HL-60 (cell line): ENCODE results near the gene ARID1A.

Experiments used
- DNase-seq, 2 experiments: peaks; one replicate each; pipeline ENCODE4 v3.0.0-alpha.2; 2010 to 2020; ENCODE audit warnings: low read depth in 1 of 2, low spot score in 1 of 2
- H3K27ac ChIP-seq: fragments of 250-450 bp; sonication (Bioruptor Pico); replicated peaks from 2 replicates; pipeline ENCODE4 v1.5.1; 2020; ENCODE audit warnings: mild to moderate bottlenecking, moderate library complexity
- H3K27me3 ChIP-seq: fragments of 250-450 bp; sonication (Bioruptor Pico); 2 replicates; pipeline ENCODE4 v1.5.1; 2021; ENCODE audit warnings: mild to moderate bottlenecking, moderate library complexity; ENCODE audit not compliant: insufficient read depth, poor library complexity, severe bottlenecking
- H3K4me3 ChIP-seq: replicated peaks from 2 replicates; pipeline ENCODE4 v1.5.1; 2011; ENCODE audit warnings: mild to moderate bottlenecking, control low read depth, low read length; ENCODE audit not compliant: insufficient read depth
- GABPA ChIP-seq: IDR thresholded peaks from 2 replicates; pipeline ENCODE4 v1.6.1; 2012; ENCODE audit warnings: low read depth
- POLR2AphosphoS5 ChIP-seq: IDR thresholded peaks from 2 replicates; pipeline ENCODE4 v1.6.1; 2012; ENCODE audit warnings: low read depth
- SPI1 ChIP-seq: IDR thresholded peaks from 2 replicates; pipeline ENCODE4 v1.6.1; 2012; ENCODE audit warnings: low read depth, mild to moderate bottlenecking, borderline replicate concordance
- TF ChIP-seq, protein P1 (sequence below): IDR thresholded peaks from one replicate; pipeline ENCODE4 v1.5.1; 2011; ENCODE audit warnings: low read length, control low read depth, inconsistent platforms; ENCODE audit not compliant: insufficient read depth
- TF ChIP-seq, protein P2 (sequence below): IDR thresholded peaks from 2 replicates; pipeline ENCODE4 v1.6.1; 2012; ENCODE audit warnings: low read depth; ENCODE audit not compliant: insufficient replicate concordance

ARID1A gene

GRCh38 chr1:26727476-26727875 lies 31.7 kb downstream of the ARID1A start:
- Histone ChIP-seq H3K27me3 (no peaks in the 10 kb centered on the region), H3K4me3 (no peak overlapping the region), H3K27ac (no peak overlapping the region)
- no peak for DNase-seq
- TF ChIP-seq POLR2AphosphoS5 (no peak), GABPA (no peak), SPI1 (no peak)
- TF ChIP-seq, protein P1, sequence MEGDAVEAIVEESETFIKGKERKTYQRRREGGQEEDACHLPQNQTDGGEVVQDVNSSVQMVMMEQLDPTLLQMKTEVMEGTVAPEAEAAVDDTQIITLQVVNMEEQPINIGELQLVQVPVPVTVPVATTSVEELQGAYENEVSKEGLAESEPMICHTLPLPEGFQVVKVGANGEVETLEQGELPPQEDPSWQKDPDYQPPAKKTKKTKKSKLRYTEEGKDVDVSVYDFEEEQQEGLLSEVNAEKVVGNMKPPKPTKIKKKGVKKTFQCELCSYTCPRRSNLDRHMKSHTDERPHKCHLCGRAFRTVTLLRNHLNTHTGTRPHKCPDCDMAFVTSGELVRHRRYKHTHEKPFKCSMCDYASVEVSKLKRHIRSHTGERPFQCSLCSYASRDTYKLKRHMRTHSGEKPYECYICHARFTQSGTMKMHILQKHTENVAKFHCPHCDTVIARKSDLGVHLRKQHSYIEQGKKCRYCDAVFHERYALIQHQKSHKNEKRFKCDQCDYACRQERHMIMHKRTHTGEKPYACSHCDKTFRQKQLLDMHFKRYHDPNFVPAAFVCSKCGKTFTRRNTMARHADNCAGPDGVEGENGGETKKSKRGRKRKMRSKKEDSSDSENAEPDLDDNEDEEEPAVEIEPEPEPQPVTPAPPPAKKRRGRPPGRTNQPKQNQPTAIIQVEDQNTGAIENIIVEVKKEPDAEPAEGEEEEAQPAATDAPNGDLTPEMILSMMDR: no peak
- TF ChIP-seq, protein P2, sequence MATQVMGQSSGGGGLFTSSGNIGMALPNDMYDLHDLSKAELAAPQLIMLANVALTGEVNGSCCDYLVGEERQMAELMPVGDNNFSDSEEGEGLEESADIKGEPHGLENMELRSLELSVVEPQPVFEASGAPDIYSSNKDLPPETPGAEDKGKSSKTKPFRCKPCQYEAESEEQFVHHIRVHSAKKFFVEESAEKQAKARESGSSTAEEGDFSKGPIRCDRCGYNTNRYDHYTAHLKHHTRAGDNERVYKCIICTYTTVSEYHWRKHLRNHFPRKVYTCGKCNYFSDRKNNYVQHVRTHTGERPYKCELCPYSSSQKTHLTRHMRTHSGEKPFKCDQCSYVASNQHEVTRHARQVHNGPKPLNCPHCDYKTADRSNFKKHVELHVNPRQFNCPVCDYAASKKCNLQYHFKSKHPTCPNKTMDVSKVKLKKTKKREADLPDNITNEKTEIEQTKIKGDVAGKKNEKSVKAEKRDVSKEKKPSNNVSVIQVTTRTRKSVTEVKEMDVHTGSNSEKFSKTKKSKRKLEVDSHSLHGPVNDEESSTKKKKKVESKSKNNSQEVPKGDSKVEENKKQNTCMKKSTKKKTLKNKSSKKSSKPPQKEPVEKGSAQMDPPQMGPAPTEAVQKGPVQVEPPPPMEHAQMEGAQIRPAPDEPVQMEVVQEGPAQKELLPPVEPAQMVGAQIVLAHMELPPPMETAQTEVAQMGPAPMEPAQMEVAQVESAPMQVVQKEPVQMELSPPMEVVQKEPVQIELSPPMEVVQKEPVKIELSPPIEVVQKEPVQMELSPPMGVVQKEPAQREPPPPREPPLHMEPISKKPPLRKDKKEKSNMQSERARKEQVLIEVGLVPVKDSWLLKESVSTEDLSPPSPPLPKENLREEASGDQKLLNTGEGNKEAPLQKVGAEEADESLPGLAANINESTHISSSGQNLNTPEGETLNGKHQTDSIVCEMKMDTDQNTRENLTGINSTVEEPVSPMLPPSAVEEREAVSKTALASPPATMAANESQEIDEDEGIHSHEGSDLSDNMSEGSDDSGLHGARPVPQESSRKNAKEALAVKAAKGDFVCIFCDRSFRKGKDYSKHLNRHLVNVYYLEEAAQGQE: no peak

DNA sequence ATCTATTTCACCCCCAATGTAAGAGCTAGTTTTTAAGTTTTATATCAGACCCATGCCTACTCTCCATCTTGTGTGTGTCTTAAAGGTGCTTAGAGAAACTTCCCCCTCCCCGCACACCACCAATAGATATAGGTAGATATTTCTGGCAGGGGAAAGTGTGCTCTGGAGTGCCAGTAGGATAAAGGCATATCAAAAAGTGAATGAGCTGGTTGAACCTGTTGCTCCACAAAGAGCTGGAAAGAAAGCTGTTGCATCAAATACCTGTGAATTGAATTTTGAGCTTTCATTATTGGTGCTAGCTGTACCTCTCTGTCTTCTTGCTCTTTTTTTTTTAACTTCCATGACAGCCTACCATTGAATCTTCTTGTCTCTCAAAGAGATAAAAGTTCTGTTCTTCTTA lies 32.8 kb downstream of the ARID1A start:
- TF ChIP-seq, protein P1: no peak
- TF ChIP-seq, protein P2: no peak
- TF ChIP-seq POLR2AphosphoS5 (no peak), GABPA (no peak), SPI1 (no peak)
- no peak for DNase-seq
- Histone ChIP-seq H3K27me3 (no peaks in the 10 kb centered on the region), H3K4me3 (no peak overlapping the region), H3K27ac (no peak overlapping the region)

- Histone ChIP-seq H3K4me3 (no peak overlapping the region), H3K27me3 (no peaks in the 10 kb centered on the region), H3K27ac (no peak overlapping the region)
- TF ChIP-seq, protein P1: no peak
- TF ChIP-seq SPI1: no peak
- TF ChIP-seq, protein P2: no peak
- no peak for TF ChIP-seq GABPA
- no peak for TF ChIP-seq POLR2AphosphoS5
- DNase-seq: no peak
Observed at GRCh38 chr1:26729633-26730032, 33.8 kb downstream of the ARID1A start.
